Tibial nerve (tissue), 4 donors: Measurements from ENCODE around the gene DPEP2. TPM values are rescaled to one million over a fixed set of nuclear protein-coding genes. Genes with fewer than 3 reads are reported as not detected.

Experiments
- DNase-seq, 2 donors: peaks; one replicate each; pipeline ENCODE4 v3.0.0-alpha.2; 2019; ENCODE audit warnings: low spot score in 2 of 2
- H3K27ac ChIP-seq, 4 donors: fragments of 200-600 bp; sonication (generic) in 3 of 4; one replicate each; pipeline ENCODE4 v1.5.1; 2017 to 2019; ENCODE audit warnings: mild to moderate bottlenecking in 1 of 4
- H3K27me3 ChIP-seq, 2 donors: fragments of 200-600 bp; sonication (generic) in 1 of 2; one replicate each; pipeline versions ENCODE4 v1.5.1 to v1.6.0; 2017 to 2019
- H3K36me3 ChIP-seq, 3 donors: fragments of 200-600 bp; sonication (generic); one replicate each; pipeline ENCODE4 v1.5.1; 2018 to 2019
- H3K4me1 ChIP-seq, 4 donors: fragments of 200-600 bp; sonication (generic) in 3 of 4; one replicate each; pipeline ENCODE4 v1.5.1; 2017 to 2019
- H3K4me3 ChIP-seq, 4 donors: fragments of 200-600 bp; sonication (generic) in 3 of 4; one replicate each; pipeline ENCODE4 v1.5.1; 2017 to 2019; ENCODE audit warnings: mild to moderate bottlenecking in 1 of 4, moderate library complexity in 1 of 4
- H3K9me3 ChIP-seq, 4 donors: fragments of 200-600 bp; sonication (generic) in 3 of 4; one replicate each; pipeline ENCODE4 v1.5.1; 2017 to 2019
- EP300 ChIP-seq, 2 donors: sonication (generic); formaldehyde crosslinking; IDR thresholded peaks; one replicate each; pipeline ENCODE4 v1.6.1; 2017; ENCODE audit warnings: antibody characterized with exemption in 2 of 2, mild to moderate bottlenecking in 1 of 2
- POLR2A ChIP-seq, 2 donors: fragments of 450-650 bp; IDR thresholded peaks; one replicate each; pipeline ENCODE4 v1.6.1; 2017; ENCODE audit warnings: antibody characterized with exemption in 2 of 2, mild to moderate bottlenecking in 2 of 2, moderate library complexity in 2 of 2
- WGBS, 2 donors: methylation state at CpG; one replicate each; pipeline ENCODE4 v1.1.5; 2018; 5-methylcytosine and 5-hydroxymethylcytosine counted together
- total RNA-seq, 4 donors: library from RNA; depleted of rRNA; stranded (reverse); fragments of >200 nt; gene quantifications; one replicate each; pipeline ENCODE4 v1.1.0, GENCODE V29; 2016
- TF ChIP-seq, protein P1 (sequence below), 5 experiments: fragments of 200-600 bp in 3 of 5; fragments of 450-650 bp in 2 of 5; sonication (generic) in 3 of 5; IDR thresholded peaks; one replicate each; pipeline ENCODE4 v1.5.1; 2016 to 2019; ENCODE audit warnings: antibody characterized with exemption in 5 of 5, mild to moderate bottlenecking in 3 of 5, moderate library complexity in 2 of 5

DPEP2 gene
- total RNA-seq, 4 donors from 2014 or later = 1.0 to 12.6 (median 3.8) TPM

DNA sequence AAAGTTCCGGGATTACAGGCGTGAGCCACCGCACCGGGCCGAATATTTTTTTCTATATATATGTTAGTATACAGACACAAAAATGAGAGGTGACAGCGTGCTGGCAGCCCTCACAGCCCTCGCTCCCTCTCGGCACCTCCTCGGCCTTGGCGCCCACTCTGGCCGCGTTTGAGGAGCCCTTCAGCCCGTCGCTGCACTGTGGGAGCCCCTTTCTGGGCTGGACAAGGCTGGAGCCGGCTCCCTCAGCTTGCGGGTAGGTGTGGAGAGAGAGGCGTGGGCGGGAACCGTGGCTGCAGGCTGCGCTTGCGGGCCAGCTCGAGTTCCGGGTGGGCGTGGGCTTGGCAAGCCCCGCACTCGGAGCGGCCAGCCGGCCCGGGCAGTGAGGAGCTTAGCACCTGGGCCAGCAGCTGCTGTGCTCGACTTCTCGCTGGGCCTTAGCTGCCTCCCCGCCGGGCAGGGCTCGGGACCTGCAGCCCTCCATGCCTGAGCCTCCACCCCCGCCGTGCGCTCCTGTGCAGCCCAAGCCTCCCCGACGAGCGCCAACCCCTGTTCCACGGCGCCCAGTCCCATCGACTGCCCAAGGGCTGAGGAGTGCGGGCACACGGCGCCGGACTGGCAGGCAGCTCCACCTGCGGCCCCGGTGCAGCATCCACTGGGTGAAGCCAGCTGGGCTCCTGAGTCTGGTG lies 17.1 kb downstream of the DPEP2 start:
- 94% methylated on average over 38 to 41 of the region's 49 CpGs for WGBS, 2 donors
- peaks cover 0 to 4% (median 0%) of the 10 kb centered on the region in 4 donors for H3K4me1 ChIP-seq

DNA sequence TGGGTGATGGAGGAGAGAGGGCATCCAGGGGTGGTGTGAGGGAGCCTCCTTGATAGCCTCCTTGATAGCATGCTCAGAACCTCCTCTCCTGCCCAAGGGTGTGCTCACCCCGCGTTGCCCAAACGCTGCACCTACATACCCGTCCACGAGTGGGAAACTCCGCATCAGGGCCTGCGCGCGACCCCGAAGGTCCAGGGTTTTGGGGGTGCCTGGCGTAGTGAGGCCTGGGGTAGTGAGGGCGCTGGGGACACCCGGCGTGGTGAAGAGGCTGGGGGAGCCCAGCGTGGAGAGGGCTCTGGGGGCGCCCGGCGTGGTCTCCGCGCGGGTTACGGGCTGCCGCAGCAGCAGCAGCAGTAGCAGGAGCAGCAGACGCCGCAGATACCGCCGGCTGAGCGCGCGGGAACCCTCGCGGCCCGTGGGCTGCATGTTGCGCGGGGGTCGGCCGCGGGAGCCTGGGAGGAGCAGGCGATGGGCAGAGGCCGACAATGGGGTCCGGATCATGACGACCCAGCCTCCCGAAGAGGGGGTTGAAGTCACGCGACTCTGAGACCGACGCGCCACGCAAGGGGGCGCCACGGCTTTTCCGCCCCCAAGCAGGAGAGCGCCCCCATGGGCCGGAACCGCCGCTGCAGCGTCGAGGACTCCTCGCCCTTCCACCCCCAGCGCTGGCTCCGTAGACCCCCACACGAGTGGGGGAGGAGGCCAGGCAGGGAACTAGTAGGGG lies 19.2 kb downstream of the DPEP2 start, which contains the start of gene DPEP3:
Gene DPEP3 (minus strand): TSS at position 545 of the 724 bp plus-strand sequence. CDS start 119 bp downstream, at position 426.
- TF ChIP-seq, protein P1, sequence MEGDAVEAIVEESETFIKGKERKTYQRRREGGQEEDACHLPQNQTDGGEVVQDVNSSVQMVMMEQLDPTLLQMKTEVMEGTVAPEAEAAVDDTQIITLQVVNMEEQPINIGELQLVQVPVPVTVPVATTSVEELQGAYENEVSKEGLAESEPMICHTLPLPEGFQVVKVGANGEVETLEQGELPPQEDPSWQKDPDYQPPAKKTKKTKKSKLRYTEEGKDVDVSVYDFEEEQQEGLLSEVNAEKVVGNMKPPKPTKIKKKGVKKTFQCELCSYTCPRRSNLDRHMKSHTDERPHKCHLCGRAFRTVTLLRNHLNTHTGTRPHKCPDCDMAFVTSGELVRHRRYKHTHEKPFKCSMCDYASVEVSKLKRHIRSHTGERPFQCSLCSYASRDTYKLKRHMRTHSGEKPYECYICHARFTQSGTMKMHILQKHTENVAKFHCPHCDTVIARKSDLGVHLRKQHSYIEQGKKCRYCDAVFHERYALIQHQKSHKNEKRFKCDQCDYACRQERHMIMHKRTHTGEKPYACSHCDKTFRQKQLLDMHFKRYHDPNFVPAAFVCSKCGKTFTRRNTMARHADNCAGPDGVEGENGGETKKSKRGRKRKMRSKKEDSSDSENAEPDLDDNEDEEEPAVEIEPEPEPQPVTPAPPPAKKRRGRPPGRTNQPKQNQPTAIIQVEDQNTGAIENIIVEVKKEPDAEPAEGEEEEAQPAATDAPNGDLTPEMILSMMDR (IDR thresholded peaks at IDR 0.05) = no peak
- WGBS, 2 donors = 54 to 67% methylated on average over 62 of the region's 62 CpGs

More for the DNA sequence above, 17.1 kb downstream of the DPEP2 start:
- Histone ChIP-seq H3K27ac (no peak overlapping the region), H3K27me3 (peaks cover 0 to 9% of the 10 kb centered on the region in 2 donors), H3K4me3 (no peak overlapping the region), H3K36me3 (no peaks in the 10 kb centered on the region), H3K9me3 (no peaks in the 10 kb centered on the region)
- no peak for DNase-seq
- no peak for TF ChIP-seq POLR2A (IDR thresholded peaks at IDR 0.05)
- TF ChIP-seq, protein P1 (IDR thresholded peaks at IDR 0.05) = no peak
- no peak for TF ChIP-seq EP300 (IDR thresholded peaks at IDR 0.05)

DNA sequence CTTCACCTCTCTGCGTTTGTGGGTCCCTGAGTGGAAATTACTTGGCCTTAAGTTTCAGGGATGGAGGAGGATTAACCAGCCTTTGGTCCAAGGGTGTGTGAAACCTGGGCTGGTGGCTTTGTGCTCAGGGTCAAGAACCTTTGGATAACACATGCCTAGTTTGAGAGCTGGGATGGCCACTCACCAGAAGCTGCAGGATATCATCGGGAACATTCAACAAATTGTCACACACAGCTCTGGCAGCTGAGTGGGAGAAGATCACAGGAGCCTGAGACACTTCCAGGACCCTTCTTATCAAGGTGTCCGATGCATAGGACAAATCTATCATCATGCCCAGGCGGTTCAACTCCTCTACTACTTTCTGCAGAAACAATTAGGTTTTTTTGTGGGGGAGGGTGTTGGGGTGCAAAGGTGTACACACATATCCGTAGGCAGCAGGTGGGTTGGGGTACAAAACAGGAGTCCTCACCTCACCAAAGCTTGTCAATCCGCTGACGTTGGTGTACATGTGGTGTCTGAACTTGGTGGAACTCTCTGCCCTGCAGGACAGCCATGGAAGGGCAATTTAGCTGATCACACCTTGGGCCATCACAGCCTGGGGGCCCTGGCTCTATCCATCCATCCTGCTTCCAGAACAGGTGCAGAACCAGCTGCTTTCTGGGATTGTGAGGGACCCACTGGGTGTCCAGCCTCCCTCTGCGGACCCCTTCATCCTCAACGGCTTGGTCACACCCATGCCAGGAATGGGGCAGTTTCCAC lies 21.6 kb downstream of the DPEP2 start:
- Histone ChIP-seq H3K4me1 (no peaks in the 10 kb centered on the region), H3K36me3 (no peaks in the 10 kb centered on the region), H3K27me3 (peaks cover 0 to 9% of the 10 kb centered on the region in 2 donors), H3K4me3 (no peak overlapping the region), H3K9me3 (no peaks in the 10 kb centered on the region), H3K27ac (no peak overlapping the region)
- no peak for DNase-seq
- TF ChIP-seq EP300 (IDR thresholded peaks at IDR 0.05) (no peak), POLR2A (IDR thresholded peaks at IDR 0.05) (no peak)
- TF ChIP-seq, protein P1 (IDR thresholded peaks at IDR 0.05) = no peak
- WGBS, 2 donors = 89 to 90% methylated on average over 9 of the region's 9 CpGs

More for the DNA sequence above, 19.2 kb downstream of the DPEP2 start, which contains the start of gene DPEP3:
- H3K27ac ChIP-seq = no peak within 1 kb of the TSS
- no peak for DNase-seq
- peaks cover 0 to 4% (median 0%) of the 10 kb centered on the region in 4 donors for H3K4me1 ChIP-seq
- H3K9me3 ChIP-seq = no peaks in the 10 kb centered on the region
- peaks cover 0 to 9% of the 10 kb centered on the region in 2 donors for H3K27me3 ChIP-seq
- H3K4me3 ChIP-seq = no peak within 1 kb of the TSS
- H3K36me3 ChIP-seq = no peaks in the 10 kb centered on the region

DNA sequence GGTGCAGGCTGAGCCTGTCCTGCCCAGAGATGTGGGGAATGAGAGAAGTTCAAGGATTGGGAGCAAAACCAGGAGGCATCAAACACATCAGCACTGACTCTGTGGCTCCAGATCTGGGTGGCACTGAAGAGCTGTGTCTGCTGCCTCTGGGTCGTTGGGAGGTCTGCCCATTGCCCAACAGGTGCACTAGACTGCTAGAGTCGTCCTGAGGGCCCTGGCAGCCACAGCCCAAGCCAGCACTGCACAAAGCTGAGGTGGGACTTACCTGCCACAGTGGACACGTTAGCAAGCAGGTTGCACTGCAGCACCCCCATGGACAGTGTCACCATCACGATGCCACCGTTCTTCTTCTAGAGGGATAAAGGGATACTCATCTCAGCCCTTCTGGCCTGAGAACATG lies 22.3 kb downstream of the DPEP2 start:
- no peaks in the 10 kb centered on the region for H3K9me3 ChIP-seq
- DNase-seq = no peak
- TF ChIP-seq EP300 (IDR thresholded peaks at IDR 0.05) (no peak), POLR2A (IDR thresholded peaks at IDR 0.05) (no peak)
- TF ChIP-seq, protein P1 (IDR thresholded peaks at IDR 0.05) = no peak
- H3K4me3 ChIP-seq = no peak overlapping the region
- H3K27ac ChIP-seq = no peak overlapping the region
- 62 to 71% methylated on average over 2 to 5 of the region's 5 CpGs for WGBS, 2 donors
- no peaks in the 10 kb centered on the region for H3K4me1 ChIP-seq
- no peaks in the 10 kb centered on the region for H3K36me3 ChIP-seq
- H3K27me3 ChIP-seq = peaks cover 0 to 9% of the 10 kb centered on the region in 2 donors
